ENCODE measurements around the gene USP20. TPM values are rescaled to one million over a fixed set of nuclear protein-coding genes. Genes with fewer than 3 reads are reported as not detected.

USP20 gene
- total and polyA plus RNA-seq, 5 donors from 2014 or later = 37.1 to 116 (median 48.5) TPM

GRCh38 chr9:129871046-129871445 is 35.8 kb downstream of the USP20 start:
- H3K9me3 Mint-ChIP-seq = peaks cover 0 to 1% (median 0%) of the 10 kb centered on the region in 7 donors
- H3K27me3 Mint-ChIP-seq = no peaks in the 10 kb centered on the region
- peak overlapping the region in 3 of 4 donors; percentile 31 to 78 (median 56) for H3K4me3 Mint-ChIP-seq
- peaks cover 28% of the 10 kb centered on the region for H3K36me3 ChIP-seq (ENCODE audit: control insufficient read depth, insufficient read depth, low read length)
- no peaks in the 10 kb centered on the region for H3K27me3 ChIP-seq (ENCODE audit: control insufficient read depth, insufficient read depth, low read length)
- peak overlapping the region; percentile 84 to 94 (median 87) for H3K27ac Mint-ChIP-seq
- H3K27ac ChIP-seq (ENCODE audit: insufficient read depth, low read length, poor library complexity, severe bottlenecking) = peak overlapping the region; percentile 94
- H3K4me1 Mint-ChIP-seq = peaks cover 16 to 71% (median 37%) of the 10 kb centered on the region in 4 donors
- H3K4me3 ChIP-seq (ENCODE audit: low read depth, low read length) = no peak overlapping the region
- DNase-seq (no peak), ATAC-seq (ENCODE audit: low read depth in 2 of 2) (no peak)
- peaks cover 59% of the 10 kb centered on the region for H3K4me1 ChIP-seq (ENCODE audit: control insufficient read depth, insufficient read depth, low read length, poor library complexity, severe bottlenecking)
- peaks cover 19% of the 10 kb centered on the region for H3K36me3 Mint-ChIP-seq
- H3K9me3 ChIP-seq (ENCODE audit: control insufficient read depth in 2 of 2, low read length in 2 of 2) = no peaks in the 10 kb centered on the region

GRCh38 chr9:129873563-129874190 is 38.4 kb downstream of the USP20 start:
- Histone ChIP-seq H3K9me3 (ENCODE audit: control insufficient read depth in 2 of 2, low read length in 2 of 2) (no peaks in the 10 kb centered on the region), H3K4me1 (ENCODE audit: control insufficient read depth, insufficient read depth, low read length, poor library complexity, severe bottlenecking) (peaks cover 33% of the 10 kb centered on the region), H3K27me3 (ENCODE audit: control insufficient read depth, insufficient read depth, low read length) (no peaks in the 10 kb centered on the region), H3K27ac (ENCODE audit: insufficient read depth, low read length, poor library complexity, severe bottlenecking) (no peak overlapping the region), H3K4me3 (ENCODE audit: low read depth, low read length) (no peak overlapping the region), H3K36me3 (ENCODE audit: control insufficient read depth, insufficient read depth, low read length) (peaks cover 44% of the 10 kb centered on the region)
- H3K36me3 Mint-ChIP-seq = peaks cover 14% of the 10 kb centered on the region
- no peaks in the 10 kb centered on the region for H3K27me3 Mint-ChIP-seq
- H3K27ac Mint-ChIP-seq = peak overlapping the region in 2 of 3 donors; percentile 78 to 96
- ATAC-seq (ENCODE audit: low read depth in 2 of 2) (no peak), DNase-seq (no peak)
- H3K9me3 Mint-ChIP-seq = no peaks in the 10 kb centered on the region
- H3K4me3 Mint-ChIP-seq = peak overlapping the region in 2 of 4 donors; percentile 58 to 75
- H3K4me1 Mint-ChIP-seq = peaks cover 10 to 47% (median 24%) of the 10 kb centered on the region in 4 donors

GRCh38 chr9:129874261-129875101 is 39.2 kb downstream of the USP20 start:
- H3K27me3 Mint-ChIP-seq = no peaks in the 10 kb centered on the region
- H3K9me3 ChIP-seq (ENCODE audit: control insufficient read depth in 2 of 2, low read length in 2 of 2) = no peaks in the 10 kb centered on the region
- DNase-seq = no peak
- no peak for ATAC-seq (ENCODE audit: low read depth in 2 of 2)
- peaks cover 44% of the 10 kb centered on the region for H3K36me3 ChIP-seq (ENCODE audit: control insufficient read depth, insufficient read depth, low read length)
- no peaks in the 10 kb centered on the region for H3K27me3 ChIP-seq (ENCODE audit: control insufficient read depth, insufficient read depth, low read length)
- no peak overlapping the region for H3K4me3 ChIP-seq (ENCODE audit: low read depth, low read length)
- H3K4me1 Mint-ChIP-seq = peaks cover 5 to 39% (median 20%) of the 10 kb centered on the region in 4 donors
- peaks cover 25% of the 10 kb centered on the region for H3K4me1 ChIP-seq (ENCODE audit: control insufficient read depth, insufficient read depth, low read length, poor library complexity, severe bottlenecking)
- H3K27ac Mint-ChIP-seq = peak overlapping the region; percentile 65 to 96 (median 78)
- no peak overlapping the region for H3K27ac ChIP-seq (ENCODE audit: insufficient read depth, low read length, poor library complexity, severe bottlenecking)
- peak overlapping the region in 1 of 4 donors; percentile 75 for H3K4me3 Mint-ChIP-seq
- peaks cover 14% of the 10 kb centered on the region for H3K36me3 Mint-ChIP-seq
- H3K9me3 Mint-ChIP-seq = no peaks in the 10 kb centered on the region

- Mint-ChIP-seq H3K4me1 (peaks cover 5 to 32% (median 18%) of the 10 kb centered on the region in 4 donors), H3K4me3 (no peak overlapping the region), H3K36me3 (peaks cover 14% of the 10 kb centered on the region), H3K27me3 (no peaks in the 10 kb centered on the region), H3K9me3 (no peaks in the 10 kb centered on the region), H3K27ac (peak overlapping the region in 1 of 3 donors; percentile 89)
- no peaks in the 10 kb centered on the region for H3K9me3 ChIP-seq (ENCODE audit: control insufficient read depth in 2 of 2, low read length in 2 of 2)
- no peak overlapping the region for H3K4me3 ChIP-seq (ENCODE audit: low read depth, low read length)
- no peak for ATAC-seq (ENCODE audit: low read depth in 2 of 2)
- DNase-seq = no peak
- peaks cover 44% of the 10 kb centered on the region for H3K36me3 ChIP-seq (ENCODE audit: control insufficient read depth, insufficient read depth, low read length)
- H3K27ac ChIP-seq (ENCODE audit: insufficient read depth, low read length, poor library complexity, severe bottlenecking) = no peak overlapping the region
- peaks cover 18% of the 10 kb centered on the region for H3K4me1 ChIP-seq (ENCODE audit: control insufficient read depth, insufficient read depth, low read length, poor library complexity, severe bottlenecking)
- no peaks in the 10 kb centered on the region for H3K27me3 ChIP-seq (ENCODE audit: control insufficient read depth, insufficient read depth, low read length)
Observed at GRCh38 chr9:129875181-129875611, 39.9 kb downstream of the USP20 start.

- Histone ChIP-seq H3K36me3 (ENCODE audit: control insufficient read depth, insufficient read depth, low read length) (peaks cover 44% of the 10 kb centered on the region), H3K27ac (ENCODE audit: insufficient read depth, low read length, poor library complexity, severe bottlenecking) (no peak overlapping the region), H3K4me1 (ENCODE audit: control insufficient read depth, insufficient read depth, low read length, poor library complexity, severe bottlenecking) (peaks cover 11% of the 10 kb centered on the region), H3K9me3 (ENCODE audit: control insufficient read depth in 2 of 2, low read length in 2 of 2) (no peaks in the 10 kb centered on the region), H3K4me3 (ENCODE audit: low read depth, low read length) (no peak overlapping the region), H3K27me3 (ENCODE audit: control insufficient read depth, insufficient read depth, low read length) (no peaks in the 10 kb centered on the region)
- H3K9me3 Mint-ChIP-seq = no peaks in the 10 kb centered on the region
- DNase-seq (no peak), ATAC-seq (ENCODE audit: low read depth in 2 of 2) (no peak)
- H3K36me3 Mint-ChIP-seq = peaks cover 12% of the 10 kb centered on the region
- no peaks in the 10 kb centered on the region for H3K27me3 Mint-ChIP-seq
- peaks cover 2 to 26% (median 14%) of the 10 kb centered on the region in 4 donors for H3K4me1 Mint-ChIP-seq
- H3K27ac Mint-ChIP-seq = no peak overlapping the region
- no peak overlapping the region for H3K4me3 Mint-ChIP-seq
Observed at GRCh38 chr9:129875687-129876395, 40.6 kb downstream of the USP20 start.

GRCh38 chr9:129876815-129877214 is 41.6 kb downstream of the USP20 start:
- H3K9me3 ChIP-seq (ENCODE audit: control insufficient read depth in 2 of 2, low read length in 2 of 2) = no peaks in the 10 kb centered on the region
- peak overlapping the region in 1 of 3 donors; percentile 76 for H3K27ac Mint-ChIP-seq
- peaks cover 0 to 18% (median 8%) of the 10 kb centered on the region in 4 donors for H3K4me1 Mint-ChIP-seq
- peaks cover 44% of the 10 kb centered on the region for H3K36me3 ChIP-seq (ENCODE audit: control insufficient read depth, insufficient read depth, low read length)
- ATAC-seq (ENCODE audit: low read depth in 2 of 2) = no peak
- H3K4me1 ChIP-seq (ENCODE audit: control insufficient read depth, insufficient read depth, low read length, poor library complexity, severe bottlenecking) = peaks cover 6% of the 10 kb centered on the region
- no peaks in the 10 kb centered on the region for H3K9me3 Mint-ChIP-seq
- no peaks in the 10 kb centered on the region for H3K27me3 Mint-ChIP-seq
- no peak for DNase-seq
- H3K27me3 ChIP-seq (ENCODE audit: control insufficient read depth, insufficient read depth, low read length) = no peaks in the 10 kb centered on the region
- H3K27ac ChIP-seq (ENCODE audit: insufficient read depth, low read length, poor library complexity, severe bottlenecking) = no peak overlapping the region
- peaks cover 10% of the 10 kb centered on the region for H3K36me3 Mint-ChIP-seq
- H3K4me3 ChIP-seq (ENCODE audit: low read depth, low read length) = no peak overlapping the region
- no peak overlapping the region for H3K4me3 Mint-ChIP-seq

GRCh38 chr9:129878291-129878690 is 43.0 kb downstream of the USP20 start:
- H3K4me1 Mint-ChIP-seq = peaks cover 0 to 14% (median 3%) of the 10 kb centered on the region in 4 donors
- H3K9me3 Mint-ChIP-seq = no peaks in the 10 kb centered on the region
- peaks cover 15% of the 10 kb centered on the region for H3K36me3 Mint-ChIP-seq
- Histone ChIP-seq H3K9me3 (ENCODE audit: control insufficient read depth in 2 of 2, low read length in 2 of 2) (no peaks in the 10 kb centered on the region), H3K27ac (ENCODE audit: insufficient read depth, low read length, poor library complexity, severe bottlenecking) (no peak overlapping the region), H3K4me1 (ENCODE audit: control insufficient read depth, insufficient read depth, low read length, poor library complexity, severe bottlenecking) (no peaks in the 10 kb centered on the region), H3K4me3 (ENCODE audit: low read depth, low read length) (no peak overlapping the region), H3K36me3 (ENCODE audit: control insufficient read depth, insufficient read depth, low read length) (peaks cover 43% of the 10 kb centered on the region), H3K27me3 (ENCODE audit: control insufficient read depth, insufficient read depth, low read length) (no peaks in the 10 kb centered on the region)
- no peak for ATAC-seq (ENCODE audit: low read depth in 2 of 2)
- peak overlapping the region in 2 of 3 donors; percentile 51 to 76 for H3K27ac Mint-ChIP-seq
- no peak overlapping the region for H3K4me3 Mint-ChIP-seq
- DNase-seq = no peak
- H3K27me3 Mint-ChIP-seq = no peaks in the 10 kb centered on the region

Data from CD4-positive, CD25-positive, alpha-beta regulatory T cell (primary cell).